GM12891 (cell line): ENCODE results near the gene SLC16A11.

Experiments used
- POLR2A ChIP-seq: IDR thresholded peaks from 2 replicates; pipeline ENCODE4 v1.6.1; 2011; ENCODE audit warnings: low read depth, low read length, control low read depth
- POLR2AphosphoS5 ChIP-seq: IDR thresholded peaks from 2 replicates; pipeline ENCODE4 v1.6.1; 2011; ENCODE audit warnings: low read depth, low read length, control low read depth
- SPI1 ChIP-seq: IDR thresholded peaks from 2 replicates; pipeline ENCODE4 v1.6.1; 2011; ENCODE audit warnings: low read depth, low read length, control low read depth

GRCh38 chr17:6995500-6996255 lies 48.2 kb downstream of the SLC16A11 start, which contains the start of gene ALOX12:
- TF ChIP-seq SPI1, result no peak
- TF ChIP-seq POLR2A, result no peak
- no peak for TF ChIP-seq POLR2AphosphoS5
